Psoas muscle (tissue), 8 donors: ENCODE data around the gene PTPN18. TPM values are rescaled to one million over a fixed set of nuclear protein-coding genes. Genes with fewer than 3 reads are reported as not detected.

Experiments
- ATAC-seq, 4 donors: fragments of 200-7000 bp; cut with Tn5 transposase; one replicate each; pipeline ENCODE4 v1.9.1; 2020; ENCODE audit warnings: moderate library complexity in 3 of 4, mild to moderate bottlenecking in 2 of 4
- DNase-seq, 2 donors: peaks; one replicate each; pipeline ENCODE4 v3.0.0-alpha.2; 2020
- H3K27ac ChIP-seq: fragments of 200-600 bp; one replicate; pipeline ENCODE4 v1.8.0; 2022
- H3K27me3 ChIP-seq, 3 donors: fragments of 200-600 bp in 1 of 3; one replicate each; pipeline versions ENCODE4 v1.6.1 to v1.8.0; 2013 to 2022; ENCODE audit warnings: low read length in 2 of 3, mild to moderate bottlenecking in 2 of 3, moderate library complexity in 1 of 3; ENCODE audit not compliant: insufficient read depth in 3 of 3
- H3K36me3 ChIP-seq, 2 donors: fragments of 200-600 bp in 1 of 2; one replicate each; pipeline versions ENCODE4 v1.6.1 to v1.8.0; 2013 to 2022; ENCODE audit warnings: low read depth in 1 of 2, mild to moderate bottlenecking in 1 of 2, moderate library complexity in 1 of 2; ENCODE audit not compliant: insufficient read depth in 1 of 2
- H3K4me1 ChIP-seq: fragments of 200-600 bp; one replicate; pipeline ENCODE4 v1.8.0; 2022
- H3K4me3 ChIP-seq: fragments of 200-600 bp; one replicate; pipeline ENCODE4 v1.8.0; 2022; ENCODE audit warnings: mild to moderate bottlenecking
- H3K9me3 ChIP-seq: fragments of 200-600 bp; one replicate; pipeline ENCODE4 v1.8.0; 2022
- CTCF ChIP-seq: fragments of 200-600 bp; IDR thresholded peaks from one replicate; pipeline ENCODE4 v1.8.0; 2022; ENCODE audit warnings: antibody characterized with exemption
- WGBS, 3 donors: extraction: QIAGEN DNeasy Blood & Tissue Kit; methylation state at CpG; one replicate each; pipeline versions ENCODE4 v1.1.6 to v1.1.7; 2013; 5-methylcytosine and 5-hydroxymethylcytosine counted together
- intact Hi-C, 2 donors: fragments of 100-400 bp; cut with DNase I; formaldehyde crosslinking; loops; one replicate each; pipeline versions ENCODE4 v1.11.0 to v1.14.2; 2022
- polyA plus RNA-seq, 3 donors: library from polyadenylated mRNA; stranded (reverse); fragments of 200-250 nt; gene quantifications; one replicate each; pipeline ENCODE4 v1.2.3, GENCODE V29; 2013
- total RNA-seq, 4 donors: library from RNA; stranded (reverse); fragmentation: NEBNext Ultra II Directional in 2 of 4; extraction: Animal tissue kit (Norgen Biotek cat#: 25700) in 2 of 4; gene quantifications; one replicate each; pipeline versions ENCODE4 v1.2.1 to v1.2.4, GENCODE V29; 2021 to 2023
- donor health status: healthy with polysubstance abuse.
- donor health status: DM: no; HTN: no; CAD: no; lungs with moderate emphysema.
- donor health status: Bipolar disorder and iron deficiency.
- donor health status: healthy.
- donor health status: DM: yes; HTN: yes; CAD: no.
- donor health status: DM: no; HTN: no; CAD: no.
- donor health status: DM: no; HTN: no; CAD: no.
- donor health status: DM: yes; HTN: yes; CAD: no.

Gene PTPN18
- total and polyA plus RNA-seq, 7 donors, result 6.0 to 10.5 (median 8.6) TPM

DNA sequence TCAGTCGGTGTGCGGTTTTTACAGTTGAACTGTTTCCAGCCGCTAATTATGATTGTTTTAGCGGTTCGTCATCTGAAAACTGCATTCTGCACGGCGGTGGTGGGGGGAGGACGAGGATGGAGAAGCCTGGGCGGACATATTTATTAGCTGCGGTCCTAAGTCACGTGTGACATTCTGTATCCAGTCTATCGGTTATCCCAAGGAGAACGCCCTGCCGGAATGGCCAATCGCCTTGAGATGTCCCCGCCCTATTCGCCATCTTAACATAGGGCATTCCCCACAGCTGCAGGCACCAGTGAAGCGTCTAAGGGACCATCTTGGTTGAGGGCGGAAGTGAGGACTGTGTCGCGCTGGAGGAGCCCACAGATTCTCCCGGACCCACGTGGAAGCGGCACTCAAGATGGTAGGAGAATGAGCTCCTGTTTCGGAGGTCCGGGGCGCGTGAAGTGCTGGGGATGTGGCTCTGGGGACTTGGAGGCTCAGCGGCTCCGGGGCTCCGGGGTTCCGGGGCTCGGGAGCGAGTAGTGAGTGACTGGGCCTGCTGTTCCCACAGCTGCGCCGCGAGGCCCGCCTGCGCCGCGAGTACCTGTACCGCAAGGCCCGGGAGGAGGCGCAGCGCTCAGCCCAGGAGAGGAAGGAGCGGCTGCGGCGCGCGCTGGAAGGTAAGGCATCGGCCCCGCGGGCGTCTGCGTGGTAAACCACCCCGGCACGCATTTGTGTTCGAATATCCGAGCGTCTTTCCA, 13.2 kb upstream of the PTPN18 start, which contains the start of gene IMP4:
Gene IMP4 (plus strand): TSS at position 365 of the 743 bp plus-strand sequence. CDS start 36 bp downstream, at position 401.
- peaks cover 15% of the 10 kb centered on the region for H3K4me1 ChIP-seq
- DNase-seq (peak; percentile 96 to 97), ATAC-seq (peak; percentile 96 to 98 (median 98))
- peaks cover 7 to 67% of the 10 kb centered on the region in 2 donors for H3K36me3 ChIP-seq
- H3K27ac ChIP-seq, result peak within 1 kb of the TSS; percentile 91
- H3K9me3 ChIP-seq, result no peaks in the 10 kb centered on the region
- WGBS, 3 donors, result 0 to 1% (median 0%) methylated on average over 56 to 60 of the region's 60 CpGs
- intact Hi-C loops, result loop anchor here (5.0 kb wide), 1 partner anchor 160 kb away; the partner anchor contains the start of genes MZT2B (in 2 of the 2) and SMPD4 (in 2 of the 2)
- H3K27me3 ChIP-seq, result no peaks in the 10 kb centered on the region
- peak within 1 kb of the TSS; percentile 99 for H3K4me3 ChIP-seq
- TF ChIP-seq CTCF, result peak; percentile 26

DNA sequence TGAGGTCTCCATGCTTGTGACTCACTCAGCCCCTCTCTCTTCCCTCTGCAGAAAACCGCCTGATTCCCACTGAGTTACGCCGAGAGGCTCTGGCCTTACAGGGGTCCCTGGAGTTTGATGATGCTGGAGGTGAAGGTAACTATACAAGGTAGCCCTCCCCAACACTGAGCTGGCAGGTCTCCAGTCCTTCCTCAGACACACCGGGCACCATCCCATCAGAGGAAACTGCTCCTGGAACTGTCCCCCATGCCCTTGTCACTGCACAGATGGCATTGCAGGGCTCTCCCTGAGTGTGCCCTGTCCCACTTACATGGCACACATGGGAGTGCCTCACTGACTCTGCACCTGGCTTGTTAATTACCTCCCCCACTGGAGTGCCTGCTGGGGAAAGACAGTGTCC, 11.3 kb upstream of the PTPN18 start:
- no peaks in the 10 kb centered on the region for H3K9me3 ChIP-seq
- DNase-seq (no peak), ATAC-seq (no peak)
- intact Hi-C loops, result loop anchor here (5.0 kb wide), 1 partner anchor 162 kb away; the partner anchor contains the start of genes MZT2B (in 2 of the 2) and SMPD4 (in 2 of the 2)
- 89 to 91% (median 91%) methylated on average over 4 of the region's 4 CpGs for WGBS, 3 donors
- no peaks in the 10 kb centered on the region for H3K27me3 ChIP-seq
- peaks cover 15% of the 10 kb centered on the region for H3K4me1 ChIP-seq
- no peak overlapping the region for H3K27ac ChIP-seq
- H3K4me3 ChIP-seq, result no peak overlapping the region
- H3K36me3 ChIP-seq, result peaks cover 12 to 67% of the 10 kb centered on the region in 2 donors
- TF ChIP-seq CTCF, result no peak

DNA sequence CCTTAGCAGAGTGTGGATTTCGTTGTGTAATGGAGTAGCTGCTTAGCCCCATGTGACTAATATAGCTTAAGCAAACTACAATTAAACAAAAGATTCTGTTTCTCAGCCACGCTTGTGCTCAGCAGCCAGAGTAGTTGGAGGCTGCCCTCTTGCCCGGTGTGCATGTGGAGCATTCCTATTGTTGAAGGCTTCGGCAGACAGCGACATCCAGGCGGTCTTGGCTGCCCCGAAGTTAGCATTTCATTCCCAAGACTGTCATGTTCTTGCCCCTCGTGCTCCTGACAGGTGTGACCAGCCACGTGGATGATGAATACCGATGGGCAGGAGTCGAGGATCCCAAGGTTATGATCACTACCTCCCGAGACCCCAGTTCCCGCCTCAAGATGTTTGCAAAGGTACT, 10.8 kb upstream of the PTPN18 start:
- Histone ChIP-seq H3K36me3 (peaks cover 12 to 62% of the 10 kb centered on the region in 2 donors), H3K27me3 (no peaks in the 10 kb centered on the region), H3K27ac (no peak overlapping the region), H3K4me1 (peaks cover 15% of the 10 kb centered on the region), H3K4me3 (no peak overlapping the region), H3K9me3 (no peaks in the 10 kb centered on the region)
- WGBS, 3 donors, result 94 to 96% (median 95%) methylated on average over 13 of the region's 13 CpGs
- DNase-seq (no peak), ATAC-seq (no peak)
- intact Hi-C loops, result no loop called here
- no peak for TF ChIP-seq CTCF

- 94 to 96% (median 96%) methylated on average over 18 to 21 of the region's 21 CpGs for WGBS, 3 donors
These were observed 10.2 kb upstream of the PTPN18 start for GRCh38 chr2:130345611-130346010.

More at GRCh38 chr2:130345611-130346010, 10.2 kb upstream of the PTPN18 start:
- H3K9me3 ChIP-seq, result no peaks in the 10 kb centered on the region
- ATAC-seq, result no peak
- intact Hi-C loops, result no loop called here
- H3K27me3 ChIP-seq, result no peaks in the 10 kb centered on the region
- peaks cover 15% of the 10 kb centered on the region for H3K4me1 ChIP-seq
- no peak overlapping the region for H3K4me3 ChIP-seq
- no peak for DNase-seq
- H3K36me3 ChIP-seq, result peaks cover 12 to 57% of the 10 kb centered on the region in 2 donors
- TF ChIP-seq CTCF, result no peak
- H3K27ac ChIP-seq, result no peak overlapping the region
